D721Med (cell line): ENCODE data around the gene OTUD4.
A peak's percentile ranks its signal among the peaks of the same experiment; 100 is the strongest.

Source experiments
- DNase-seq: peaks from one replicate; pipeline ENCODE4 v3.0.0; 2011; ENCODE audit warnings: low spot score; ENCODE audit not compliant: insufficient read length
- FAIRE-seq: peaks from 2 replicates; lab custom pipeline; 2011; peaks lifted over from hg19 to GRCh38; lab: Jason Lieb, UNC
- TF ChIP-seq, protein P1 (sequence below): IDR thresholded peaks from 2 replicates; pipeline ENCODE4 v1.5.1; 2012; ENCODE audit warnings: mild to moderate bottlenecking, control low read depth; ENCODE audit not compliant: insufficient read depth; ENCODE audit errors: missing control alignments

The OTUD4 gene

GRCh38 chr4:145130130-145130529 lies 50.3 kb downstream of the OTUD4 start:
- TF ChIP-seq, protein P1, sequence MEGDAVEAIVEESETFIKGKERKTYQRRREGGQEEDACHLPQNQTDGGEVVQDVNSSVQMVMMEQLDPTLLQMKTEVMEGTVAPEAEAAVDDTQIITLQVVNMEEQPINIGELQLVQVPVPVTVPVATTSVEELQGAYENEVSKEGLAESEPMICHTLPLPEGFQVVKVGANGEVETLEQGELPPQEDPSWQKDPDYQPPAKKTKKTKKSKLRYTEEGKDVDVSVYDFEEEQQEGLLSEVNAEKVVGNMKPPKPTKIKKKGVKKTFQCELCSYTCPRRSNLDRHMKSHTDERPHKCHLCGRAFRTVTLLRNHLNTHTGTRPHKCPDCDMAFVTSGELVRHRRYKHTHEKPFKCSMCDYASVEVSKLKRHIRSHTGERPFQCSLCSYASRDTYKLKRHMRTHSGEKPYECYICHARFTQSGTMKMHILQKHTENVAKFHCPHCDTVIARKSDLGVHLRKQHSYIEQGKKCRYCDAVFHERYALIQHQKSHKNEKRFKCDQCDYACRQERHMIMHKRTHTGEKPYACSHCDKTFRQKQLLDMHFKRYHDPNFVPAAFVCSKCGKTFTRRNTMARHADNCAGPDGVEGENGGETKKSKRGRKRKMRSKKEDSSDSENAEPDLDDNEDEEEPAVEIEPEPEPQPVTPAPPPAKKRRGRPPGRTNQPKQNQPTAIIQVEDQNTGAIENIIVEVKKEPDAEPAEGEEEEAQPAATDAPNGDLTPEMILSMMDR: no peak
- FAIRE-seq: peak; percentile 96
- no peak for DNase-seq

DNA sequence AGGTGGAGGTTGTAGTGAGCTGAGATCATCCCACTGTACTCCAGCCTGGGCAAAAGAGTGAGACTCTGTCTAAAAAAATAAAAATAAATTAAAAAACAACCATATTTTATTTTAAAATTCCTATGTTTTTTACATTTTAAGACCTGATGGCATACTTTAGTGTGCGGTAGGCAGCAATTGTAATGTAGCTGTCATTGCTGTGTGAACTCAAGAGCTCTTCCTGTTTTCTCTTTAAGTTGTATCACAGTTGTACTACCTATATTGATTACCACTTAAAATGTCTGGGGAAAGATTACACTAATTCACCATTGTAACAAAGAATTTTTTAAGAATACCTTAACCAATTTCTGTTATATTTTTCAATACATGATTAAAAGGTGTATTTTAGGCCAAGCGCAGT lies 55.0 kb downstream of the OTUD4 start:
- DNase-seq (no peak), FAIRE-seq (no peak)

DNA sequence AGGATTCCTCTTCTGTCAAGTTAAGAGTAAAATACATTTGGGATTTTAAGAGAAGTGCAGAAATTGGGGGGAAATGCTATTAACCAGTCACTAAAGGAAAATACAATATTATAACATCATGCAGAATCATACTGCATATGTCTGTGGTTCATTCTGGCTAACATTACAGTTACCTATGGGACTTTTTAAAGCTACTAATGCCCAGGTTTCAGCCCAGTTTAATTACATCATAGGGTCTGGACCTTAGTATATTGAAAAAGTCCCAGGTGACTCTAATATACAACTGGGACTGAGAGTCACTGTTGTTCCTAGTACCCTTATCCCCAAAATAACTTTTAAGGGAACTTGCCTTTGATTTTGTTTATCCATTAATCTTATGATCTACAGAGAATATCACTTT lies 72.3 kb downstream of the OTUD4 start:
- TF ChIP-seq, protein P1: no peak
- DNase-seq (no peak), FAIRE-seq (no peak)

More for the DNA sequence above, 55.0 kb downstream of the OTUD4 start:
- TF ChIP-seq, protein P1: no peak

GRCh38 chr4:145107126-145107525 lies 73.3 kb downstream of the OTUD4 start:
- DNase-seq (no peak), FAIRE-seq (peak; percentile 46)
- TF ChIP-seq, protein P1: no peak

DNA sequence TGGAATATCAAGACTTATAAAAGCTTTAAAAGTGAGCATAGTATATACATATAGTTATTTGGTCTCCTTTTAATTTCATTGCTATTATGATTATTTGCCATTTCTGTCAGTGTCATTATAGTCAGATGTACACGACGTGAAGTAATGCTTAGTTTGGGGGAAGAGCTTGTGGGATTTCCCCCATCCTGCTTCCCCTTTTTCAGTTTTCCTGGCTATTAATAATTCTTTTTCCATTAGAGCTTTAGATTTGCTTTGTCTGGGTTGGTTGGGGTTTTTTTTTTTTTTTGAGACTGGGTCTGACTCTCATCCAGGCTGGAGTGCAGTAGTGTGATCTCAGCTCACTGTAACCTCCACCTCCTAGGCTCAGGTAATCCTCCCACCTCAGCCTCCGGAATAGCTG lies 76.9 kb downstream of the OTUD4 start:
- FAIRE-seq (no peak), DNase-seq (no peak)
- TF ChIP-seq, protein P1: no peak

DNA sequence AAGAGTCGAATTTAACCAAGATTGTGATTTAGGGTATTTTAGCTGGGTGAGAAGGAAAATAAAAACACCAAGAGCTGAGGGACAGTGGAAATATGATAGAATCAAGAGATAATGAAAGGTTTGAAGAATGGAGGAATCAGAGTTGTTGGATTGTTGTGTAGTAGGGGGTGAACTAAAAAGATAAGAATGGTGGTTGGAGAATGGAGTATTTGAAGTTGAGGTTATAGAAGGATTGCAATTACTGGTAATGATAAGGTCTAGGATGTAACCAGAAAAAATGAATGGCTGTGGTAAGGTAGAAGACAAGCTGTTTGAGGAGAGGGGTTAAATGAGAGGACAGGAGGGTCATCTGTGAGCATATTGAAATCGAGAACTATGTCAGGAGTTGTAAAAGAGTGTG lies 77.8 kb downstream of the OTUD4 start:
- DNase-seq: no peak
- TF ChIP-seq, protein P1: no peak
- no peak for FAIRE-seq

- FAIRE-seq (no peak), DNase-seq (no peak)
- TF ChIP-seq, protein P1: no peak
Observed at GRCh38 chr4:145101091-145101490, 79.3 kb downstream of the OTUD4 start.
